NCI-H345 (cell line): ENCODE measurements around the gene IP6K1.
"Not testable (repeated sequence)": the region's sequence is repeated elsewhere in the genome, so short reads cannot be mapped to it uniquely, and the experiment has no call there.

Experiments used
- DNase-seq: peaks from one replicate; lab custom pipeline; 2025; lab: John Stamatoyannopoulos, UW

The IP6K1 gene

DNA sequence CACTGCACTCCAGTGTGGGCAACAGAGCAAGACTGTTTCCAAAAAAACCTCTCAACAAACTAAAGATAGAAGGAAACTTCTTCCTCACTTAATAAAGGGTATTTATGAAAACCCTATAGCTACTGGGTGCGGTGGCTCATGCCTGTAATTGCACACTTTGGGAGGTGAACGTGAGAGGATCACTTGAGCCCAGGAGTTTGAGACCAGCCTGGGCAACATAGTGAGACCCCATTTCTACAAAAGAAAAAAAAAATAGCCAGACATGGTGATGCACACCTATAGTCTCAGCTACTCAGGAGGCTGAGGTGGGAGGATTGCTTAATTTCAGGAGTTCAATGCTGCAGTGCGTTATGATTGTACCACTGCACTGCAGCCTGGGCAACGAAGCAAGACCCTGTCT is 22.4 kb downstream of the IP6K1 start:
- no peak for DNase-seq

- no peak for DNase-seq
Observed at GRCh38 chr3:49761661-49762060, 24.7 kb downstream of the IP6K1 start.

- DNase-seq = no peak
Observed at GRCh38 chr3:49759226-49759625, 27.1 kb downstream of the IP6K1 start.

DNA sequence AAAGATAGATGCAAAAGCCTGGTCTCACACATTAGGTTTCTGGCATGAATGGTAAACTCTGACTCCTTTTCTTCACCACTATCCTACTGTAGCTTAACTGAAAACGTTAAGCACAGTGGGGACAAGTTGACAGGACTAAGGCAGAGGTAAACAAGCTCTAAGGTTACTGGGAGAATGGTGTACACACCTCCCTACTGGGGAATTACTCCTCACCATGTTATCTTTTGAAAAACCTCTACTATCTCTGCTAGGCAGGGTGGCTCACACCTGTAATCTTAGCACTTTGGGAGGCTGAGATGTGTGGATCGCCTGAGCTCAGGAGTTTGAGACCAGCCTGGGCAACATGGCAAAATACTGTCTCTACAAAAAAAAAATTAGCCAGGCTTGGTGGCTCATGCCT is 29.1 kb downstream of the IP6K1 start:
- DNase-seq = no peak

DNA sequence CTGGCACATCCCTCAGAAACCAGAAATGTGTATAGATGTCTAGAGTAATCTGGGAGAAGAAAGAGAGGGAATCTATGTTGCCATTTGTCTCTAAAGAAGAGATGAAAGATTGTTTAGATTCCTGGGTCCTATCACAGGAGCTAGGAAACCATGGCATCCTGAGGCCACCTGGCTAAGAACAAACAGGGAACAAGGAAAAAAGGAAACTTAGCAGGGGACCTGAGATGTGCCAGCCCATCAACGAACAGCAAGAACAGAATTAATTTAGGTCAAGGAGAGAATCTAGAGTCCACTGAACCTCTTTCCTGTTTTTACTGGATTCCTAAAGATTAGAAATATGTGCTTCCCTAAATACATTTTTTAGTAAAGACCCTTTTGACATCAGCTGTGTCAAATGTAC is 30.3 kb downstream of the IP6K1 start:
- no peak for DNase-seq

GRCh38 chr3:49754536-49754935 is 31.8 kb downstream of the IP6K1 start:
- no peak for DNase-seq

DNA sequence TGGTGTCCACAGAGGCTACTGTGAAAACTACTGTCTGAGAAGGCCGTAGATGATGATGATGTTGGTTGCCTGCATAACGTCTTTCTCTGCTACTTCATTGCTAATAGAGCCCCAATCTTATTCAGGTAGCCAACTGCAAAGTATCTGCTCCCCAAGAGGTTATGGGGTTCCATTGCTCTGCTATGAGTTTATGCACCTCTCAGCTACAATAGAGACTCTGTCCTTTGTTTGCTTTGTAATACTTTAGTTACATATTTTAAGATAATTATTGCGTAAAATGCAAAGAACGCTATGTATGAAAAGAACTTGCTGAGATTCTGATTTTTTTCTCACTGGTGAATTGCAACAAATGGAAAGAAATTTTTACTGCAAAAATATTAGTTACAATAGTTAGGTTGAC is 34.8 kb downstream of the IP6K1 start:
- no peak for DNase-seq

- DNase-seq = no peak
Observed at GRCh38 chr3:49750056-49750455, 36.3 kb downstream of the IP6K1 start.

GRCh38 chr3:49748874-49749273 is 37.5 kb downstream of the IP6K1 start:
- DNase-seq = not testable (repeated sequence)

- no peak for DNase-seq
Observed at GRCh38 chr3:49747792-49748480, 38.4 kb downstream of the IP6K1 start.

GRCh38 chr3:49745986-49746385 is 40.4 kb downstream of the IP6K1 start:
- DNase-seq = no peak

DNA sequence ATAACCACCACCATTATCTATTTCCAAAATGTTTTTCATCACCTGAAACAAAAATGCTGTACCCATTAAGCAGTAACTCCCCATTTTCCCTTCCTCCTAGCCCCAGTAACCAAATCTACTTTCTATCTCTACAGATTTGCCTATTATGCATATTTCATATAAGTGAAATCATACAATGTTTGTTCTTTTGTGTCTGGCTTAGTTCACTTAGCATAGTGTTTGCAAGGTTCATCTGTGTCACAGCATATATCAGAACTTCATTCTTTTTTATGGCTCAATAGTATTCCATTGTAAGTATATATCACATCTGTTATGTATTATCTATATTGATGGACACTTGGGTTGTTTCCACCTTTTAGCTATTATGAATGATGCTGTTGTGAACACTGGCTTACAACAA is 45.9 kb downstream of the IP6K1 start:
- no peak for DNase-seq

- DNase-seq = no peak
Observed at GRCh38 chr3:49738067-49738713, 48.2 kb downstream of the IP6K1 start.

GRCh38 chr3:49734752-49735151 is 51.6 kb downstream of the IP6K1 start:
- no peak for DNase-seq

DNA sequence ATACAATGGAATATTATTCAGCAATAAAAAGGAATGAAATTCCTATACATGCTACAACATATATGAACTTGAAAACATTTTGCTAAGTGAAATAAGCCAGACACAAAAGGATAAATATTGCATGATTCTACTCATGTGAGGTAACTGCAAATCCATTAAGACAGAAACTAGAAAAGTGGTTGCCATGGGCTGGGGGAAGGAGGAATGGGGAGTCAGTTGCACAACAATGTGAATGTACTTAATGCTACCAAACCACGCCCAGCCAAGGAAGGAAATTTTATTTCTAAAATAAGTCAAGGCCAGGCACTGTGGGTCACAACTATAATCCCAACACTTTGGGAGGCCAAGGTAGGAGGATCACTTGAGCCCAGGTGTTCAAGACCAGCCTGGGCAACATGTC is 52.8 kb downstream of the IP6K1 start:
- no peak for DNase-seq

GRCh38 chr3:49732597-49732996 is 53.7 kb downstream of the IP6K1 start:
- no peak for DNase-seq

DNA sequence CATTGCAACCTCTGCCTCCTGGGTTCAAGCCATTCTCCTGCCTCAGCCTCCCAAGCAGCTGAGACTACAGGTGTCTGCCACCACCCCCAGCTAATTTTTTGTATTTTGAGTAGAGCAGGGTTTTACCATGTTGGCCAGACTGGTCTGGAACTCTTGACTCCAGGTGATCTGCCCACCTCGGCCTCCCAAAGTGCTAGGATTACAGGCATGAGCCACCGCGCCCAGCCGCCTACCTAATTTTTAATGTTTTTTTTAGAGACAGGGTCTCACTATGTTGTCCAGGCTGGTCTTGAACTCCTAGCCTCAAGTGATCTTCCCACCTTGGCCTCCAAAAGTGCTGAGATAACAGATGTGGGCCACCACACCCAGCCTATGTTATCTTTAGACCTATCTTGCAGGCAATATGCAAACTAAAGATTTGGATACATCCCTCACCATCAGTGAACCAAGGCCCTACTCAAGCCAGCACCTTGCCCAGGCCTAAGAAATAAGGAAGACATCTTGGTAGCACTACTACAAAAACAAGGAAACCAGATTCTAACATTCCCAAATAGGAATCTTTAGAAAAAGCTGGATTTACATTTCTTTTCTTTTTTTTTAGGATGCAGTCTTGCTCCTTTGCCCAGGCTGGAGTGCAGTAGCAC is 56.3 kb downstream of the IP6K1 start:
- no peak for DNase-seq

DNA sequence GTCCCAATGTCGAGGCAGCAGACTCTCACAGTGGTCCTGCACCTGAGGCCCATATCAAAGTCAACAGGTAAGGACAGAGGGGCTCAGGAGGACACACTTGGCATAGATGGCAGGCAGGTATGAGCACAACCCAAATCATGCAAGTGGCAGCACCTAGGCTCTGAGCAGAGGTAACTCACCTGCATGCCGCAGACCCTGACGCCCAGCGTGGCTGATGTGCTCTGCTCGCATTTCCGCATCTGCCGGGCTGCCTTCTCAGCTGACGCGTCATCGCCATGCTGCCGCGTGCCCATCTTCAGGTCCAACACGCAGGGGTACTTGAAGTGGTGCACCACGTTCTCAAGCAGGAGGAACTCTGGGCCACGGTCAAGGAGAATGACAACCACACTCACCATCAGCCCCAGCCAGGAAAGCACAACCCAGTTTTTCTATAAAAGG is 58.4 kb downstream of the IP6K1 start:
- no peak for DNase-seq

- DNase-seq = no peak
Observed at GRCh38 chr3:49727154-49727923, 59.0 kb downstream of the IP6K1 start.

- DNase-seq = no peak
Observed at GRCh38 chr3:49725906-49726681, 60.2 kb downstream of the IP6K1 start.

GRCh38 chr3:49724586-49724985 is 61.8 kb downstream of the IP6K1 start:
- no peak for DNase-seq
